GM12873 (cell line): Measurements from ENCODE around the gene TRMT61A.

ENCODE experiments used
- CTCF ChIP-seq: IDR thresholded peaks from 2 replicates; pipeline ENCODE4 v1.5.1; 2012; ENCODE audit warnings: low read depth, mild to moderate bottlenecking, moderate library complexity, low read length, control low read depth; ENCODE audit not compliant: insufficient read depth; ENCODE audit errors: missing control alignments

Gene TRMT61A

GRCh38 chr14:103550451-103551337 lies 21.7 kb downstream of the TRMT61A start:
- TF ChIP-seq CTCF, result no peak

- no peak for TF ChIP-seq CTCF
These were observed 22.4 kb downstream of the TRMT61A start for GRCh38 chr14:103551338-103551762.

- no peak for TF ChIP-seq CTCF
These were observed 23.2 kb downstream of the TRMT61A start for GRCh38 chr14:103552011-103552845.

- no peak for TF ChIP-seq CTCF
These were observed 23.8 kb downstream of the TRMT61A start for GRCh38 chr14:103552846-103553210.

GRCh38 chr14:103555559-103556337 lies 26.8 kb downstream of the TRMT61A start:
- TF ChIP-seq CTCF, result no peak

- TF ChIP-seq CTCF, result no peak
These were observed 28.2 kb downstream of the TRMT61A start for GRCh38 chr14:103556946-103557758.
